HG02571 (cell line): ENCODE results near the gene GRIN2A.

Experiments
- ATAC-seq: cut with Tn5 transposase; IDR thresholded peaks from one replicate; pipeline ENCODE4 v1.9.1; 2021; ENCODE audit warnings: mild to moderate bottlenecking, moderate library complexity; ENCODE audit not compliant: unreplicated experiment

The GRIN2A gene

GRCh38 chr16:9977333-9977897 is 204.8 kb downstream of the GRIN2A start:
- no peak for ATAC-seq

- no peak for ATAC-seq
These were observed 205.6 kb downstream of the GRIN2A start for GRCh38 chr16:9976601-9977000.

GRCh38 chr16:9971907-9972306 is 210.3 kb downstream of the GRIN2A start:
- no peak for ATAC-seq

GRCh38 chr16:9970796-9971195 is 211.4 kb downstream of the GRIN2A start:
- ATAC-seq = no peak

- ATAC-seq = no peak
These were observed 212.0 kb downstream of the GRIN2A start for GRCh38 chr16:9970244-9970643.

GRCh38 chr16:9969580-9969979 is 212.6 kb downstream of the GRIN2A start:
- ATAC-seq = no peak

- no peak for ATAC-seq
These were observed 215.6 kb downstream of the GRIN2A start for GRCh38 chr16:9966569-9967157.

GRCh38 chr16:9965079-9965478 is 217.1 kb downstream of the GRIN2A start:
- no peak for ATAC-seq

- ATAC-seq = no peak
These were observed 217.8 kb downstream of the GRIN2A start for GRCh38 chr16:9964426-9964825.

- ATAC-seq = no peak
These were observed 224.8 kb downstream of the GRIN2A start for GRCh38 chr16:9957433-9957832.

- ATAC-seq = no peak
These were observed 225.2 kb downstream of the GRIN2A start for GRCh38 chr16:9957002-9957401.

GRCh38 chr16:9955677-9956076 is 226.6 kb downstream of the GRIN2A start:
- no peak for ATAC-seq

- no peak for ATAC-seq
These were observed 228.2 kb downstream of the GRIN2A start for GRCh38 chr16:9953908-9954570.

GRCh38 chr16:9950658-9951057 is 231.6 kb downstream of the GRIN2A start:
- ATAC-seq = no peak

GRCh38 chr16:9949396-9949795 is 232.8 kb downstream of the GRIN2A start:
- no peak for ATAC-seq

- ATAC-seq = no peak
These were observed 233.3 kb downstream of the GRIN2A start for GRCh38 chr16:9948933-9949332.

GRCh38 chr16:9946022-9946720 is 236.1 kb downstream of the GRIN2A start:
- no peak for ATAC-seq

- no peak for ATAC-seq
These were observed 239.1 kb downstream of the GRIN2A start for GRCh38 chr16:9943121-9943520.

GRCh38 chr16:9941245-9941644 is 241.0 kb downstream of the GRIN2A start:
- no peak for ATAC-seq

- no peak for ATAC-seq
These were observed 247.3 kb downstream of the GRIN2A start for GRCh38 chr16:9934723-9935508.
